Neuronal stem cell (in vitro differentiated cells): ENCODE measurements around the gene BMP2.

Experiments used
- DNase-seq: peaks from one replicate; pipeline ENCODE4 v3.0.0-alpha.2; 2013; ENCODE audit warnings: low spot score
- H2AFZ ChIP-seq: one replicate; pipeline ENCODE4 v1.6.1; 2013; ENCODE audit warnings: mild to moderate bottlenecking, low read length, inconsistent platforms
- H2AK5ac ChIP-seq: 2 replicates; pipeline ENCODE4 v1.6.1; 2013; ENCODE audit warnings: low read depth, mild to moderate bottlenecking, inconsistent platforms, low read length, moderate library complexity, mixed read lengths
- H2BK120ac ChIP-seq: 2 replicates; pipeline ENCODE4 v1.6.1; 2013; ENCODE audit warnings: low read depth, mild to moderate bottlenecking, inconsistent platforms, low read length, moderate library complexity, mixed read lengths
- H2BK12ac ChIP-seq: one replicate; pipeline ENCODE4 v1.6.1; 2013; ENCODE audit warnings: low read length, inconsistent platforms
- H2BK15ac ChIP-seq: 2 replicates; pipeline ENCODE4 v1.6.1; 2013; ENCODE audit warnings: mild to moderate bottlenecking, low read length, inconsistent platforms, mixed read lengths
- H2BK5ac ChIP-seq: one replicate; pipeline ENCODE4 v1.6.1; 2013; ENCODE audit warnings: inconsistent platforms, mild to moderate bottlenecking, low read length, moderate library complexity
- H3K14ac ChIP-seq: one replicate; pipeline ENCODE4 v1.6.1; 2013; ENCODE audit warnings: low read length, inconsistent platforms
- H3K18ac ChIP-seq: 2 replicates; pipeline ENCODE4 v1.6.1; 2013; ENCODE audit warnings: low read length, inconsistent platforms
- H3K23ac ChIP-seq: 2 replicates; pipeline ENCODE4 v1.6.1; 2013; ENCODE audit warnings: low read depth, mild to moderate bottlenecking, mixed read lengths, low read length, inconsistent platforms; ENCODE audit not compliant: poor library complexity
- H3K27ac ChIP-seq: replicated peaks from 3 replicates; pipeline ENCODE4 v1.5.1; 2013; ENCODE audit warnings: low read length, inconsistent platforms
- H3K27me3 ChIP-seq, 3 experiments: 2 replicates each; pipeline ENCODE4 v1.6.1; 2013; ENCODE audit warnings: low read length in 3 of 3, mild to moderate bottlenecking in 2 of 3, inconsistent platforms in 1 of 3, low read depth in 1 of 3, mixed read lengths in 1 of 3, moderate library complexity in 1 of 3; ENCODE audit not compliant: control insufficient read depth in 3 of 3, insufficient read depth in 3 of 3
- H3K36me3 ChIP-seq, 2 donors: replicated peaks in 1 of 2; 2 replicates each; pipeline ENCODE4 v1.6.1; 2013; ENCODE audit warnings: low read length in 2 of 2; ENCODE audit not compliant: control insufficient read depth in 2 of 2, insufficient read depth in 2 of 2
- H3K4ac ChIP-seq: 2 replicates; pipeline ENCODE4 v1.6.1; 2013; ENCODE audit warnings: inconsistent platforms, mild to moderate bottlenecking, low read length, moderate library complexity
- H3K4me1 ChIP-seq, 2 donors: 1 replicate in 1 of 2; 2 replicates in 1 of 2; pipeline ENCODE4 v1.6.1; 2013; ENCODE audit warnings: low read length in 2 of 2, low read depth in 1 of 2; ENCODE audit not compliant: control insufficient read depth in 2 of 2, insufficient read depth in 1 of 2
- H3K4me2 ChIP-seq: one replicate; pipeline ENCODE4 v1.6.1; 2013; ENCODE audit warnings: mild to moderate bottlenecking, low read length, inconsistent platforms; ENCODE audit not compliant: insufficient read depth, poor library complexity, severe bottlenecking
- H3K4me3 ChIP-seq, 2 donors: 2 replicates each; pipeline ENCODE4 v1.5.1; 2013; ENCODE audit warnings: low read length in 2 of 2, mild to moderate bottlenecking in 2 of 2, inconsistent platforms in 1 of 2, moderate library complexity in 1 of 2
- H3K79me1 ChIP-seq: one replicate; pipeline ENCODE4 v1.6.1; 2013; ENCODE audit warnings: low read depth, mild to moderate bottlenecking, inconsistent platforms, low read length, moderate library complexity
- H3K9ac ChIP-seq: one replicate; pipeline ENCODE4 v1.6.1; 2013; ENCODE audit warnings: mild to moderate bottlenecking, low read depth, low read length, inconsistent platforms; ENCODE audit not compliant: poor library complexity
- H3K9me3 ChIP-seq, 2 donors: replicated peaks in 1 of 2; 2 replicates each; pipeline versions ENCODE3 to v1.6.1; 2013; ENCODE audit warnings: low read length in 2 of 2, mild to moderate bottlenecking in 2 of 2, inconsistent platforms in 1 of 2, low read depth in 1 of 2, mixed read lengths in 1 of 2, moderate library complexity in 1 of 2; ENCODE audit not compliant: control insufficient read depth in 2 of 2, insufficient read depth in 1 of 2
- H4K8ac ChIP-seq: one replicate; pipeline ENCODE4 v1.6.1; 2013; ENCODE audit warnings: low read depth, mild to moderate bottlenecking, inconsistent platforms, low read length, moderate library complexity
- H4K91ac ChIP-seq: one replicate; pipeline ENCODE4 v1.6.1; 2013; ENCODE audit warnings: low read length, low read depth, mild to moderate bottlenecking, inconsistent platforms; ENCODE audit not compliant: poor library complexity
- WGBS, 2 donors: extraction: QIAGEN DNeasy Blood & Tissue Kit; methylation state at CpG; one replicate each; pipeline ENCODE4 v1.1.7; 2013; ENCODE audit warnings: missing lambda C conversion rate in 2 of 2, mixed read lengths in 1 of 2; ENCODE audit not compliant: insufficient read length in 2 of 2, insufficient replicate concordance in 1 of 2; ENCODE audit errors: extremely low coverage in 2 of 2; 5-methylcytosine and 5-hydroxymethylcytosine counted together

BMP2 gene

DNA sequence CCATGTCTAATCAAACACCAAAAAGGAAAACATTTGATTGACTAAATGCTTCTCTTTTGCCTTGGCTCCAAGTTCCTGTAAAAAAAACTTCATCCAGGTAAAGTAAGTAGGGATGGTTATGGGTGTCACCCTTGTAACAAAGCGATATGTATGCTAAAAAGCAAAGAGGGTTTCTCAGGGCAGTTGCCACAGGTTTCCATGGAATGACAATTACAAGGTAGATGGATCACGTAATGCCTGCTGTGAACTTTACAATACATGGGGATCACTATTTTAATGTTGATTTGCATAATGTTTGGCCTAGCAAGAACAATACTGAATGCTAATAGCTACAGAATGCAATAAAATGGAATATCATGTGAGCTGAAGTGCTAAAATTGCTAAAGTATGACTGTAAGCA, 2.9 kb upstream of the BMP2 start:
- Histone ChIP-seq H3K18ac (no peak overlapping the region), H2BK15ac (no peak overlapping the region), H3K4ac (no peak overlapping the region), H3K79me1 (no peaks in the 10 kb centered on the region), H2BK12ac (no peak overlapping the region), H2BK120ac (no peak overlapping the region), H4K91ac (no peak overlapping the region), H3K4me1 (peaks cover 2 to 4% of the 10 kb centered on the region in 2 donors), H3K9me3 (no peaks in the 10 kb centered on the region), H3K4me3 (no peak overlapping the region), H2BK5ac (no peak overlapping the region), H3K27me3 (peaks cover 0 to 34% (median 0%) of the 10 kb centered on the region in 3 experiments), H3K23ac (no peak overlapping the region), H3K14ac (no peak overlapping the region), H2AK5ac (no peak overlapping the region), H2AFZ (no peak overlapping the region), H4K8ac (no peak overlapping the region), H3K9ac (no peak overlapping the region), H3K36me3 (no peaks in the 10 kb centered on the region), H3K27ac (no peak overlapping the region), H3K4me2 (no peak overlapping the region)
- DNase-seq, result no peak
- no CpG with 5 or more reads among the region's 2 CpGs for WGBS, 2 donors

DNA sequence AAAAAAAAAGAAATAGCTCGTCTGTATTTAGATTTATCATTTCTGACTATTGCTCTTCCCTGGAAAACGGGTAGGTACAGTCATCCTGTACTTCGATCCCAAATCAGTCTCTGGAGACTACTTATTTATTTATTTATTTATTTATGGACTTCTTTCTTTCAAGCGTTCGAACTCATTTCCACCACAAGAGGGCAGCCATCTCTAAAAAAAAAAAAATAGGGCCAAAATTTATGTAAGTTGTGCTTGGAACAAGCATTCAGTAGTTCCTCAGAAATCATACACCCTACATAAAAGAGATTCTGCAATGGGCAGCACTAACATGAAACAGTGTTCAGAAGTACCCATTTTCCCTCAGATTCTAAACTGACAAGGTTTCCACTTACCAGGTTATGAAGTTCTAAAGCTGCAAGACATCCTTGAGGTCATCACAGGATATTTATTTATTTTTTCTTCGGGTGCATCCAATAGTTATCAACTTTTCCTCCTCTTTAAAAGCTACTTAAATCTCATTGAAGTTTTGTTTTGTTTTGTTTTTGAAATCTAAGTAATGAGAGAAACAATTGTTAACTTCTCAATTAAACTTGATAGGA, 1.9 kb upstream of the BMP2 start:
- Histone ChIP-seq H3K14ac (no peak overlapping the region), H2AFZ (no peak overlapping the region), H2AK5ac (no peak overlapping the region), H2BK5ac (no peak overlapping the region), H4K91ac (no peak overlapping the region), H3K4me3 (no peak overlapping the region), H3K27ac (no peak overlapping the region), H3K9me3 (no peaks in the 10 kb centered on the region), H3K23ac (no peak overlapping the region), H3K4me1 (peaks cover 4% of the 10 kb centered on the region in 2 donors), H2BK120ac (no peak overlapping the region), H3K18ac (no peak overlapping the region), H3K4ac (no peak overlapping the region), H3K79me1 (no peaks in the 10 kb centered on the region), H4K8ac (no peak overlapping the region), H2BK12ac (no peak overlapping the region), H3K9ac (no peak overlapping the region), H3K27me3 (peaks cover 0 to 43% (median 0%) of the 10 kb centered on the region in 3 experiments), H2BK15ac (no peak overlapping the region), H3K4me2 (no peak overlapping the region), H3K36me3 (no peaks in the 10 kb centered on the region)
- no CpG with 5 or more reads among the region's 6 CpGs for WGBS, 2 donors
- DNase-seq, result peak; percentile 57

DNA sequence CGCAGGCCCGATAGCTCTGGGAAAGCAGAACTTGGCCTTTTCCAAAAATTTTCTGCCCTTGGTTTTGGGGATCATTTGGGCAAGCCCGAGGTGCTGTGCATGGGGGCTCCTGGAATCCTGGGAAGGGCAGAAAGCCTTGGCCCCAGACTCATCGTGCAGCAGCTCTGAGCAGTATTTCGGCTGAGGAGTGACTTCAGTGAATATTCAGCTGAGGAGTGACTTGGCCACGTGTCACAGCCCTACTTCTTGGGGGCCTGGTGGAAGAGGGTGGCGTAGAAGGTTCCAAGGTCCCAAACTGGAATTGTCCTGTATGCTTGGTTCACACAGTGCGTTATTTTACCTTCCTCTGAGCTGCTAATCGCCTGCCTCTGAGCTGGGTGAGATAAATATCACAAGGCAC, 1.1 kb upstream of the BMP2 start:
- Histone ChIP-seq H4K91ac (no peak overlapping the region), H3K27me3 (peaks cover 0 to 52% (median 0%) of the 10 kb centered on the region in 3 experiments), H4K8ac (no peak overlapping the region), H3K27ac (no peak overlapping the region), H3K14ac (no peak overlapping the region), H2BK12ac (no peak overlapping the region), H3K4ac (no peak overlapping the region), H3K4me3 (no peak overlapping the region), H3K9ac (no peak overlapping the region), H3K18ac (peak overlapping the region; percentile 59), H3K4me1 (peaks cover 4 to 5% of the 10 kb centered on the region in 2 donors), H2BK5ac (no peak overlapping the region), H2AFZ (no peak overlapping the region), H3K79me1 (no peaks in the 10 kb centered on the region), H2BK15ac (no peak overlapping the region), H3K4me2 (no peak overlapping the region), H3K23ac (no peak overlapping the region), H2BK120ac (no peak overlapping the region), H2AK5ac (no peak overlapping the region), H3K36me3 (no peaks in the 10 kb centered on the region), H3K9me3 (no peaks in the 10 kb centered on the region)
- no CpG with 5 or more reads among the region's 9 CpGs for whole genome bisulfite sequencing, 2 donors
- DNase-seq, result no peak

DNA sequence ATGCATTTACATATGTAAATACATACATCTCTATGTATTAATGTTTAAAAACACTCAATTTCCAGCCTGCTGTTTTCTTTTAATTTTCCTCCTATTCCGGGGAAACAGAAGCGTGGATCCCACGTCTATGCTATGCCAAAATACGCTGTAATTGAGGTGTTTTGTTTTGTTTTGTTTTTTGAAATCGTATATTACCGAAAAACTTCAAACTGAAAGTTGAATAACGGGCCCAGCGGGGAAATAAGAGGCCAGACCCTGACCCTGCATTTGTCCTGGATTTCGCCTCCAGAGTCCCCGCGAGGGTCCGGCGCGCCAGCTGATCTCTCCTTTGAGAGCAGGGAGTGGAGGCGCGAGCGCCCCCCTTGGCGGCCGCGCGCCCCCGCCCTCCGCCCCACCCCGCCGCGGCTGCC, 355 bp upstream of the BMP2 start:
- no peak for DNase-seq
- Histone ChIP-seq H3K36me3 (no peaks in the 10 kb centered on the region), H3K27me3 (peaks cover 0 to 59% (median 0%) of the 10 kb centered on the region in 3 experiments), H2BK120ac (no peak overlapping the region), H3K4me3 (peak overlapping the region; percentile 40 to 72), H4K91ac (no peak overlapping the region), H2BK5ac (no peak overlapping the region), H2BK12ac (no peak overlapping the region), H3K14ac (no peak overlapping the region), H3K9me3 (no peaks in the 10 kb centered on the region), H3K23ac (no peak overlapping the region), H3K4ac (no peak overlapping the region), H3K27ac (no peak overlapping the region), H4K8ac (no peak overlapping the region), H3K4me2 (peak overlapping the region; percentile 37), H3K18ac (no peak overlapping the region), H2AFZ (peak overlapping the region; percentile 94), H3K4me1 (peaks cover 4 to 7% of the 10 kb centered on the region in 2 donors), H2BK15ac (no peak overlapping the region), H3K9ac (no peak overlapping the region), H2AK5ac (no peak overlapping the region), H3K79me1 (no peaks in the 10 kb centered on the region)
- WGBS, 2 donors, result no CpG with 5 or more reads among the region's 26 CpGs
